ENCODE results near the gene UBL7.

UBL7 gene

GRCh38 chr15:74396445-74397238, 64.3 kb downstream of the UBL7 start:
- TF ChIP-seq CTCF (IDR thresholded peaks at IDR 0.05; ENCODE audit: low read length) (no peak), EZH2phosphoT487 (IDR thresholded peaks at IDR 0.05; ENCODE audit: low read length) (no peak), EZH2 (optimal IDR thresholded peaks at IDR 0.05; ENCODE audit: low read depth, low read length) (no peak)
- H3K4me3 ChIP-seq (ENCODE audit: low read length), result no peak overlapping the region
- no peaks in the 10 kb centered on the region for H3K36me3 ChIP-seq (replicated peaks; ENCODE audit: insufficient read depth, low read length)
- peaks cover 37% of the 10 kb centered on the region for H3K4me1 ChIP-seq (ENCODE audit: low read length)
- H2AFZ ChIP-seq (ENCODE audit: low read length), result no peak overlapping the region
- H3K9me2 ChIP-seq (replicated peaks; ENCODE audit: insufficient read depth, low read length), result no peaks in the 10 kb centered on the region
- no peak overlapping the region for H3K4me2 ChIP-seq (ENCODE audit: low read depth, low read length)
- no peak overlapping the region for H3K9ac ChIP-seq (ENCODE audit: low read length)
- H4K20me1 ChIP-seq (ENCODE audit: insufficient read depth, low read length), result no peaks in the 10 kb centered on the region
- H3K9me3 ChIP-seq (replicated peaks; ENCODE audit: insufficient read depth, low read length), result no peaks in the 10 kb centered on the region
- H3K79me2 ChIP-seq (ENCODE audit: low read length), result no peaks in the 10 kb centered on the region
- H3K27ac ChIP-seq (ENCODE audit: low read length), result no peak overlapping the region
- H3K27me3 ChIP-seq (replicated peaks; ENCODE audit: insufficient read depth, low read length), result no peaks in the 10 kb centered on the region
- H3F3A ChIP-seq (ENCODE audit: insufficient read depth, low read length), result peaks cover 16% of the 10 kb centered on the region
- DNase-seq, result no peak

DNA sequence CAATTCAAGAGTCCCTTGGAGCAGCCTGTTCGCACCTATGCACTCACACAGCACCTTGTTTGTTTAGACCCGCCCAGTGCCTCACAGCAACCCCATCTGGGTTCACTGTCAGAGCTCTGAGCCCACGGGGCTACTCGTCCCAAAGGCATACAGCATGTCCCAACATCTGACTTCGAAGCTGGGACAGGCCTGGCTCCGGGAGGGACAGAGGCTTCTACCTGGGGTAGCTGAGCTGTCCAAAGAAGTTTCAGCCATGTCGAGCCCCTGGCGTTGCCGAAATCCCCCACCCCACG, 64.9 kb downstream of the UBL7 start:
- no peak for TF ChIP-seq EZH2phosphoT487 (IDR thresholded peaks at IDR 0.05; ENCODE audit: low read length)
- TF ChIP-seq CTCF (IDR thresholded peaks at IDR 0.05; ENCODE audit: low read length), result no peak
- no peak for TF ChIP-seq EZH2 (optimal IDR thresholded peaks at IDR 0.05; ENCODE audit: low read depth, low read length)
- no peak overlapping the region for H3K4me2 ChIP-seq (ENCODE audit: low read depth, low read length)
- H3K27ac ChIP-seq (ENCODE audit: low read length), result no peak overlapping the region
- peaks cover 32% of the 10 kb centered on the region for H3K4me1 ChIP-seq (ENCODE audit: low read length)
- H3K79me2 ChIP-seq (ENCODE audit: low read length), result no peaks in the 10 kb centered on the region
- H3K9me3 ChIP-seq (replicated peaks; ENCODE audit: insufficient read depth, low read length), result no peaks in the 10 kb centered on the region
- no peak overlapping the region for H3K9ac ChIP-seq (ENCODE audit: low read length)
- no peaks in the 10 kb centered on the region for H4K20me1 ChIP-seq (ENCODE audit: insufficient read depth, low read length)
- H3K9me2 ChIP-seq (replicated peaks; ENCODE audit: insufficient read depth, low read length), result no peaks in the 10 kb centered on the region
- DNase-seq, result no peak
- no peaks in the 10 kb centered on the region for H3K27me3 ChIP-seq (replicated peaks; ENCODE audit: insufficient read depth, low read length)
- no peak overlapping the region for H2AFZ ChIP-seq (ENCODE audit: low read length)
- no peak overlapping the region for H3K4me3 ChIP-seq (ENCODE audit: low read length)
- peaks cover 11% of the 10 kb centered on the region for H3F3A ChIP-seq (ENCODE audit: insufficient read depth, low read length)
- H3K36me3 ChIP-seq (replicated peaks; ENCODE audit: insufficient read depth, low read length), result no peaks in the 10 kb centered on the region

Data from MM.1S (cell line).